HG03457 (cell line): ENCODE results near the gene TATDN2.
"Not testable (repeated sequence)": the region's sequence is repeated elsewhere in the genome, so short reads cannot be mapped to it uniquely, and the experiment has no call there.

Source experiments
- ATAC-seq: cut with Tn5 transposase; IDR thresholded peaks from one replicate; pipeline ENCODE4 v1.9.1; 2021; ENCODE audit warnings: moderate number of reproducible peaks; ENCODE audit not compliant: unreplicated experiment

The TATDN2 gene

DNA sequence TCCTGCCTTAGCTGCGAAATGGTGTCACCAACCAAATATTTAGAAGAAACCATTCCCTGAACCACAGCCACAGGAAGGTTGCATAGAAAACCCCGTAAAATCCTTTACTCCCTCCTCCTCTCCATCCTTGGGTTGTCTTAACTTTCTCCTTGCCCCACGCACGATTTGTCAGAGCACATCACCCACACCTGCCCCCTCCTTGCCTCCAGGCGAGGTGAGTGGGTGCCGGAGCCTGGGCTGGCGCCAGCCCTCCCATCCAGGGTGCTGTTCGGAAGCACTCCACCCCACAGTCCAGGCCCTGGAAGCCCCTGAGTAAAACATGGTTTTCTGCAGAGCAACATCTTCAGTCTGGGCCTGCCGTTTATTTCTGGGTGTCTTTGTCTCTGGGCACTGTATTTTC is 40.8 kb downstream of the TATDN2 start:
- no peak for ATAC-seq

DNA sequence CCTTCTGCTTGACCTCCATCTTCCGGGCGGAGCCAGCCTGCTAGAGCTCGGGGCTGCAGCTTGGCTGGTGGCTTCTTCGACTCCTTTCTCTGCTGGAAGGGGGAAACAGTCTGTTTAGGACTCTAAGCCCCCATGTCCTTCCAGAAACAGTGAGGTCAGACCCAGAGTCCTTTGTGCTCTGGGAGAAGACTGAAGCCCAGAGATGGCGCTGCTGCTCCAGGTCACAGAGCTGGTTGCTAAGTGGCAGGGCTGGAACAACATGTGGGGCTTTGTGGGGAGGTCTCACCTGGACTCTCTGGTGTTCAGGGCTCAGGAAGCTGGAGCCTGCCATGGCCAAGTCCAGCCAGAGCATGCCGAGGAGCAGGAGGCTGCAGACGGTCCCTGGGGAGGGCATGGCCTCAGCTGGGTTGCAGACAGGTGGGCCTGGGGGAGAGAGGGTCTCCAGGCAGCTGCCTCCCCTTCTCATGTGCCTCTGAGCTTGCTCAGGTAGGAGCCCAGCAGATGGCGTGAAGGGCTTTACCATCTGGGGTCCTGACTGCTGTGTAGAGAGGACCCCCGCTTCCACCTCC is 41.6 kb downstream of the TATDN2 start:
- ATAC-seq: no peak

DNA sequence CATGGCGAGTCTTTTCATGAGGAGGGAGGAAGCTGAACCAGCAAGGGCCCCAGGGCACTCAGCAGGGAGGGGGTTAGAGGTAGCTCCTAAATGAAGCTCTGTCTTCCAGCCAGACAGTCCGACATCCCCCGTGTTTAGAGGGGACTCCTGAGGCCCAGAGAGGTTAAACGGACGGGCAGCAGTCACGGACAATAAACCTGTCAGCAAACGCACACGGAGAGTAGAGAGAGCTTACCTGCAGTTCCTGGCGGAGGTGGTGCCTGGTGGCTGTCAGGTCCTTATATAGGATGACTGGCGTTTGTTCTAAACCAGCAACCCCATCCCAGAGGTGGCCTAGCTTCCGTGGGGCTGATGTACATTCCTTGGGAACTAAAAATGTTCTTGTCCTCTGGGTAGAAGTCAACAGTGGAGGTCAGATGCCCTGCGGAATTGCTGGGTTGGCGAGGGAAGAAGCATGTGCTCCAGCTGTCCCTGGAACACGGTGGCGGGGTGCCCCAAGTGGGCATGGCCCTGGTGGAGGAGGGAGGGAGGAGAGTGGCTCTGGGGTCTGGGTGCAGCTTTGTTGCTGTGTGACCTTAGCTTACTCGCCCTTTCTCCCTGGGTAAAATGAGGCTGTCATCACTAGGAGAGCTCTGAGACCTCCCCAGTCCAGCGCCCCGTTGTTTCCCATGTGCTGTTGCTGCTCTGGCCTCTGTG is 42.4 kb downstream of the TATDN2 start:
- no peak for ATAC-seq

- no peak for ATAC-seq
Measured at GRCh38 chr3:10291641-10292040, 43.4 kb downstream of the TATDN2 start.

DNA sequence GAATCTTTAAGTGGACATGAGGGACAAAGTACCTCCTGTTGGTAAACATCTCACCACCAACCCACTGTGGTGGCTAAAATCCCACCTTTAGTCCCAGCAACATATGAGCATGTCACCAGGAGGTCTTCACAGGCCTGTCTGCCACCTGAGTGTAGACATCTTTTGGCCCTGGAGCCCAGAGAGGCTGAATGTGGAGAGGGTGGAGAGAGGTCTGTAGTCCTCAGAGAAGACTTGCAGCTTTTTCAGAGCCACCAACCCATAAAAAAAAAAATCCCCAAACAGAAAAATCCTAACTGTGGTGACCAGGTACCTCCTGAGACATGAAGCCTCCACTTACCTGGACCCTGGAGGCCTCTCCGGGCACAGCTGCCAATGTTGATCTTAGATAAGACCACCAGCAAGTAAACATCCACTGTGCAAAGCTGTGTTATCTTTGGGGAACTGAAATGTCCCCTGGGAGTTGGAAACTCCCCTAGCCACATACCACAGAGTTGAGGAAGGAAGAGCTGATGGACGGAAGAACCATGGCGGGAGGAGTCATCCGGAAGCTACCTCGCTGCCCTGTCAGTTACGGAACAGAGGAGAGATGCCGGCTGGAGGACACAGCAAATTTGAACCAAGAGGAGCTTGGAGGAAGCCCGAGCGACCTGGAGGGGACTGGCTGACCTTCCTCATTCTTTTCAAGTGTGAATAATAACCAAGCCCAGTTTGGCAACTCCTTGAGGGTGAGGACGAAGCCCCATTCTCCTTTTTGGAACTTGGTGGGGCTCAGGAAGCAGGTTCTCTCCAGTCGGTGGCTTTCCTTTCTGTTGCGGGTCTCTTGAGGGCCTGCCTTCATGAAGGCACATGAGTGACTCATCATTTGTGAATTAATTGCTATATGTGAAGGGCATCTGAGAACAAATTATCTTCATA is 44.5 kb downstream of the TATDN2 start, which contains the start of gene GHRL:
TSS of gene GHRL (minus strand) at position 443 of the 915 bp plus-strand sequence. CDS start 2,767 bp downstream, outside the sequence.
- ATAC-seq: peak; percentile 79

DNA sequence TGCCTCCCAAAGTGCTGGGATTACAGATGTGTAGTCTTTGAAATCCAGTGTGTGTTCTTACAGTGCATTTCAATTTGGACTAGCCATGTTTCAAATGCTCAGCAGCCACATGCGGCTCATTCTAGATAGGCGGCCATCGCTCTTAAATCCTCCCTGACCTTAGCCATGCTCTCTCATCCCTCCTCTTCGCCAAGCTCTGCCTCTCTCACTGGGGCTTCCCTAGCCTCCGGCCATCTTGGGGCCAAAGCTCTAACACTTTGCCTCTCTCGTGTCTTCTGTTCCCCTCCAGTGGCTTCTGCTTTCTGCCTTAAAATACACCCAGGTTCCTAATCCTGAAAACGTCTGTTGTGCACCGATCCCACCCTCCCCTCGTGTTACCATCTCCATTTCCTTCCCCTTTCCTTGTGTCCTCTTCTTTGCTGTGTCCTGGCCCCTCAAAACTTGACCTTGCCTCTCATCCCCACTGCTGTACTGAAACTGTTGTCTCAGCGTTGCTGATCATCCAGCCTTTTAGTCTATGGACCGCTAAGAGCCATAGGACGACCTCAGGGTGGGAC is 45.8 kb downstream of the TATDN2 start:
- ATAC-seq: no peak

DNA sequence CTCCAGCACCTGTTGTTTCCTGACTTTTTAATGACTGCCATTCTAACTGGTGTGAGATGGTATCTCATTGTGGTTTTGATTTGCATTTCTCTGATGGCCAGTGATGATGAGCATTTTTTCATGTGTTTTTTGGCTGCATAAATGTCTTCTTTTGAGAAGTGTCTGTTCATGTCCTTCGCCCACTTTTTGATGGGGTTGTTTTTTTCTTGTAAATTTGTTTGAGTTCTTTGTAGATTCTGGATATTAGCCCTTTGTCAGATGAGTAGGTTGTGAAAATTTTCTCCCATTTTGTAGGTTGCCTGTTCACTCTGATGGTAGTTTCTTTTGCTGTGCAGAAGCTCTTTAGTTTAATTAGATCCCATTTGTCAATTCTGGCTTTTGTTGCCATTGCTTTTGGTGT is 49.8 kb downstream of the TATDN2 start:
- ATAC-seq: not testable (repeated sequence)

DNA sequence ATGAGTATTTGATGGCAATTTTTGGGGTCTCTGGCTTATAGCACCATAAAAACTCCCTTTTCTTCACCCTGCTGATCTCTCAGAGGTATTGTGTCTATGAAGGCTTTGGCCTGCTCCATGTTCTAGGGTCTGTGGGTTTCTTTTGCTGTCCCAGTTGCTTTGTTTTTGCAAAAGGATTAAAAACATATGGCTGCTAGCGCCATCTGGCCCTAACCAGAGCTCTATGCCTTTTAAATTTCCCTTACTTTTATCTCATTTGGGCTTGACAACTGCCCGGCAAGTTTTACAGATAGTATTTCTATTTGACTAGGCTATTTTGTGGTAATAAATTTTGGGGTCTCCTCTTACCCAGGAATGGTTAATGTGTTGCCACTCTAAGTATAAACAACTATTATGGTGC is 50.9 kb downstream of the TATDN2 start:
- ATAC-seq: no peak

GRCh38 chr3:10299679-10300078 is 51.4 kb downstream of the TATDN2 start:
- no peak for ATAC-seq

DNA sequence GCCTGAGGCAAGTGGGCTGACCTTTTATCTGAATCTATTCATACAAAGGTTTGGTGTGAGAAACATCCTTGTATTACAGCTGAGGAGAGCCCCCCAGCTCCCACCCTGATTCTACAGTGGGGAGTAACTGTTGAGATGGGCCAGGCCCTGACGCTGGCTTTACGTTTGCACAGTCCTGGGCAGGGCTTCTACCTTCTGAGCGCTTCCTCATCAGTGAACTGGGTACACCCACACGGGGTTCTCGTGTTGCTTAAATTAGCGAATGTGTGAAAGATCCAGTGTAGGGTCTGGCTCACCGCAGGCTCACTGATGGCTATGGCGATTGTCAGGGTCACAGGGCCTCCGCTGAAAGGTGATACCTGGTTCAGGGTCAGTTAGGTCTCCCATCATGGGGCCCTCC is 51.8 kb downstream of the TATDN2 start:
- ATAC-seq: no peak

- no peak for ATAC-seq
Measured at GRCh38 chr3:10303105-10303504, 54.8 kb downstream of the TATDN2 start.

DNA sequence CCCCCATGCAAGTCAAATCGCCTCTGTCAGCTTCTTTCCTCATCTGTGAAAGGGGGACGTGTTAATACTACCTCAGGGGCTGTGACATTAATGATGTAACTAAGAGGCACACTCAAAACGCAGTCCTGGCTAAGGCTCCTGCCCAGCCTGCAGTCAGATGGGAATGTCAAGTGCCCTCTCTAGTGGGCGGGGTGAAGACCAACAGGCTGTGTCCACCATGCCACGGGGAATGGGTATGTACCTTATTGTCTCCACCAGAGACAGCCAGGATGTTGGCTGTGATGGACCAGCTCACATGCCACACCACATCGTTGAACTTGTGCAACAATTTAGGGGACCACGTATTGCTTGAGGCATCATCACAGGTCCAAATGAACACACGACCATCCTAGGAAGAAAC is 55.5 kb downstream of the TATDN2 start:
- ATAC-seq: no peak

- ATAC-seq: no peak
Measured at GRCh38 chr3:10304905-10305304, 56.6 kb downstream of the TATDN2 start.

DNA sequence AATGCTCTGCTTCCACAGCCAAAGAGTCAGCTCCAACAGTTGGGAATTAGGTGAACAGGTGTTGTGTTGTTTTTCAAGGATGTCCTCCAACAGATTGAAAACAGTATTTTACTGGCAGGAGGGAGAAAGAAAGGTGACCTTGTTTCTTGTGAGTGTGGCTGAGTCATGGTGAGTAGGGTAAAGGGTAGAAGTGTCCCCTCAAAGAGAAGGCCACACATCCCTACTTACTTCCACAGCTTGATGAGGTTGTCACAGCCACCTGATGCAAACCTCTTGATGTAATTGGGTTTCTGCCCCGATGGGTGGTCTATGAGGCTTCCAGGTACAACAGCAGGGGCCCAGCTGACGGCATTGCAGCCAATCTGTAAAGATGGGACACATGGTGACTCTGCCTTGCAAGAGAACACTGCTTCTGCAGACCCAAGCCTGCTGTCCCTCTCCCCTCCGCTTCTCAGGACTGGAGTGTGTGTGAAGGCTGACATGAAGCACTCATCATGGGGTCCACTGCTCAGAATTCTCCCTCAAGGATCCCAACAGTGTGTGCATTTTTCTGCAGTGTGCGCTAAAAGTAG is 57.2 kb downstream of the TATDN2 start:
- no peak for ATAC-seq

DNA sequence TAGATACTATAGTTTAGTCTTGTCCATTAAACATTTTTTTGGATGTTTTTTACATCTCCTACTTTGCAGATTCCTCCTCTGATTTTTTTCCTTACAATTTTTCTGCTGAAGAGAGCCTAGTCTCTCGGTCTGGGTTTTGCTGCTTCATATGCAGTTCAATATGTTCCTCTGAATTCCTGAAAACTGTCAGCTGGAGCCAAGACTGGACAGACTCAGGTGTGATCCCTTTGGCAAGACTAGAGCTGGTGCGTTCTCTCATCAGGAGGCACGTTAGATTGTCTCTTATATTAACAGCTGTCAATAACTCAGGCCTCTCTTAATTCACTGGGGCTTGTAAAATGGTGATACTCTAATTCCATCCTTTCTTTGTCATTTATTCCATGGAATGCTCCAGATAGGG is 57.9 kb downstream of the TATDN2 start:
- ATAC-seq: no peak

DNA sequence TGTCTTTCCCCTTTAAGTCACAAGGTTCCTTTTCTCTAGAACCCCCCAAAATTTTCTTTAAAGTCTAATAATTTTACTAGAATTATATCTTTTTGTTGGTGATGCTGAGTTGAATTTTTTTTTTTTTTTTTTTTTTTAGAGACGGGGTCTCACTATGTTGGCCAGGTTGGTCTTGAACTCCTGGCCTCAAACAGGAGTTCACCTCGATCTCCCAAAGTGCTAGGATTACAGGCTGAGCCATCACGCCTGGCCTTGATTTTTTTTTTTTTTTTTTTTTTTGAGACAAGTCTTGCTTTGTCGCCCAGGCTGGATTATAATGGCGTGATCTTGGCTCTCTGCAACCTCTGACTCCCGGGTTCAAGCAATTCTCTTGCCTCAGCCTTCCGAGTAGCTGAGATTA is 60.4 kb downstream of the TATDN2 start:
- no peak for ATAC-seq

- ATAC-seq: no peak
Measured at GRCh38 chr3:10309736-10310135, 61.5 kb downstream of the TATDN2 start.

GRCh38 chr3:10310578-10310977 is 62.3 kb downstream of the TATDN2 start:
- no peak for ATAC-seq

- ATAC-seq: no peak
Measured at GRCh38 chr3:10311710-10312109, 63.5 kb downstream of the TATDN2 start.

DNA sequence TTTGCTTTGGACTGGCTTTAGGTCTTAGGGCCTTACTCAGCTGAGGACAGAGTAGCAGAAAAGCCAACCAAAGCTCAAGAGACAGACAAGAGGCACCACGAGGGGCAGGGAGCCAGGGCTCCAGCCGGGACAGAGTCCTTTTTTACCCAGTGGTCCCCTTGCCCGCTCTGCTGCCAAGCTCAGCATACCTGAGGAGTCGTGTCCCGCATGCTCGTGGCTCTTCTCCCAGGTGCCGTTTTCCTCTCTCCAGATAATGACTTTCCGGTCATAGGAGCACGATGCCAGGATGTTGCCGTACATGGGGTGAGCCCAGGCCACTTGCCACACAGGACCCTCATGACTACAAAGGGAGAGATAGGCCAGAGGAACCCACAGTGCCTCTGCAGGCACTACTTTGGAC is 64.1 kb downstream of the TATDN2 start:
- no peak for ATAC-seq

- no peak for ATAC-seq
Measured at GRCh38 chr3:10312861-10313260, 64.6 kb downstream of the TATDN2 start.
